Measurements from ENCODE around the gene SORBS2. TPM values are rescaled to one million over a fixed set of nuclear protein-coding genes. Genes with fewer than 3 reads are reported as not detected.

Gene SORBS2
- total RNA-seq, 4 donors from 2014 or later: 290 to 437 (median 377) TPM

- DNase-seq: no peak
- H3K27ac ChIP-seq: no peak overlapping the region
- no peaks in the 10 kb centered on the region for H3K27me3 ChIP-seq
- no peak overlapping the region for H3K4me3 ChIP-seq (replicated peaks in 1 of 3)
- peaks cover 0 to 13% of the 10 kb centered on the region in 2 donors for H3K4me1 ChIP-seq
- peaks cover 5 to 23% of the 10 kb centered on the region in 2 donors for H3K36me3 ChIP-seq
- TF ChIP-seq CTCF (IDR thresholded peaks at IDR 0.05) (no peak), POLR2A (IDR thresholded peaks at IDR 0.05) (no peak)
- intact Hi-C loops (cut with DNase I): no loop called here
- WGBS, 2 donors: 88 to 93% methylated on average over 13 of the region's 13 CpGs
- no peaks in the 10 kb centered on the region for H3K9me3 ChIP-seq
Observed at GRCh38 chr4:185589067-185589836, 222.7 kb downstream of the SORBS2 start.

DNA sequence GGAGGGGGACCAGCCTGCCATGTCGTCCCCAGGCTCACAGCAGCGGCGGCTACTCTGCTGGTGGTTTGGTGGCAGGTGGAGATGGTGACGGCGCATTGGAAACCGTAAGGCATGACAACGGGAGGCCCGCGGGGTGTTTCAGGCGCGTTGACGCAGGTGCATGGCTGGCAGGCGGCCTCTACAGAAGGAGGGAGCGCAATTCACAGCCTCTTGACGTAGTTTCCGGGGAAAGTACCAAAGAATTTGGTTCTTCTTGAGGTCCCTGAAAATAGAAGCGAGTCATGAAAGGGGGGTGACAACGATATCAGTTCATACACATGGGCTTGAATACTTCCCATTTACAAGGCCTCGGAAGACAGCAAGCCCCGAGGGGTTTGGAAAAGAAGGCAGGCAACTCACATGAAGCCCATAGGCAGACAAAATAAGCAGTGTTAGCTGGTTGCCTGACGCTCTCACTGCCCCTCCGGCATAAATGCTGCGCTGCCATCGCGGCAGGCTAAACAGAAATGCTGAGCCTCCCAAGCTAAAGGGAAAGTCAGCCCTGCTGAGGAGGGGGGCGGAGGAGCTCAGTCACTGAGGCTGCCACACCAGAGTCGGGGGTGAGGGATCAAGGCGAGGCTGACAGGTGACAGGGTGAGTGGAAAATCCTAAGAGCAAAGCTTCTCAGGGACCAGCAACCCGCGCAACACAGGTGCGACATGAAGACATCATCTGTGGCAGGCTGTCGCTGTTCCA lies 224.4 kb downstream of the SORBS2 start:
- TF ChIP-seq CTCF (IDR thresholded peaks at IDR 0.05): no peak
- intact Hi-C loops (cut with DNase I): no loop called here
- H3K4me3 ChIP-seq (replicated peaks in 1 of 3): no peak overlapping the region
- peaks cover 5 to 23% of the 10 kb centered on the region in 2 donors for H3K36me3 ChIP-seq
- 72 to 77% methylated on average over 32 of the region's 32 CpGs for WGBS, 2 donors
- H3K4me1 ChIP-seq: peaks cover 0 to 5% of the 10 kb centered on the region in 2 donors
- no peaks in the 10 kb centered on the region for H3K27me3 ChIP-seq
- no peak overlapping the region for H3K27ac ChIP-seq
- DNase-seq: no peak
- H3K9me3 ChIP-seq: no peaks in the 10 kb centered on the region

DNA sequence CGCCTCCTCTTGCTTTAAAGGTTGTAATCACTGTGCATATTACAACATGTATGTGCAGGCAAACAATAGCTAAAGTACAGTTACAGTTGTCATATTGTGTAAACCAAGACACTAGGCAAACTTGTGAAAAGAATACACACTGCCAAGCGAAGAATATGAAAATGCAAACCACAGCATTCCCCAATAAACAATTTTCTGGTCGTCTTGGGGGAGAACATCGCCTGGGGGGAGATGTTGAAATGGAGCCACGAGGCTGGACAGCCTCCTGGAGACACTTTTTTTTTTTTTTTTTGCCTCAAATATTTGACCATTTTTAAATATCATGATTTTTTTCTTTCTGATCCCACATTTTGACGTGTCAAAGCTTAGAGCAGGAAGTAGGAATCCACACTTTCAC lies 225.0 kb downstream of the SORBS2 start:
- no peaks in the 10 kb centered on the region for H3K27me3 ChIP-seq
- no peak overlapping the region for H3K4me3 ChIP-seq (replicated peaks in 1 of 3)
- DNase-seq: no peak
- peaks cover 5 to 23% of the 10 kb centered on the region in 2 donors for H3K36me3 ChIP-seq
- no peak overlapping the region for H3K27ac ChIP-seq
- WGBS, 2 donors: 79 to 80% methylated on average over 6 of the region's 6 CpGs
- H3K4me1 ChIP-seq: peaks cover 0 to 5% of the 10 kb centered on the region in 2 donors
- intact Hi-C loops (cut with DNase I): no loop called here
- no peak for TF ChIP-seq CTCF (IDR thresholded peaks at IDR 0.05)
- no peak for TF ChIP-seq POLR2A (IDR thresholded peaks at IDR 0.05)
- no peaks in the 10 kb centered on the region for H3K9me3 ChIP-seq

- 72 to 75% methylated on average over 1 of the region's 1 CpG for WGBS, 2 donors
- TF ChIP-seq CTCF (IDR thresholded peaks at IDR 0.05): no peak
- TF ChIP-seq POLR2A (IDR thresholded peaks at IDR 0.05): no peak
- Histone ChIP-seq H3K4me3 (replicated peaks in 1 of 3) (no peak overlapping the region), H3K27me3 (no peaks in the 10 kb centered on the region), H3K4me1 (no peaks in the 10 kb centered on the region), H3K27ac (no peak overlapping the region), H3K36me3 (peaks cover 0 to 18% of the 10 kb centered on the region in 2 donors), H3K9me3 (no peaks in the 10 kb centered on the region)
- no peak for DNase-seq
- intact Hi-C loops (cut with DNase I): no loop called here
Observed at GRCh38 chr4:185585211-185585610, 226.8 kb downstream of the SORBS2 start.

DNA sequence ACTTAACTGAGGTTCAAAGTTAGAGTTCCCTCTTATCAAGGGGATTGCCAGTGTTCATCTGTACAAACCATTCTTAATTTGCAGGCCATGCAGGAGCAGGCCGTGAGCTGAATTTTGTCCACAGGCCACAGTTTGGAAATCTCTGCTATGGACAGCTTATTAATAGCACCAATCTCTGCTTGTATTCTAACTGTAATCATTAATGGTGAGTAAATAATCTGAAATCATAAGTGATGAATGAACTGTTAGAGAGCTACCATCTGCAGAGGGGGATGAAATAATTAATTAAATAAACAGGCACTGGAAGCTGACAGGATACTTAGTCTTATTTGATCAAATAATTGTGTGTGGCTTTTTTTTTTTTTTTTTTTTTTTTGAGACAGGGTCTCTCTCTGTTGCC lies 228.2 kb downstream of the SORBS2 start:
- Histone ChIP-seq H3K4me3 (replicated peaks in 1 of 3) (no peak overlapping the region), H3K27me3 (no peaks in the 10 kb centered on the region), H3K36me3 (peaks cover 0 to 13% of the 10 kb centered on the region in 2 donors), H3K27ac (no peak overlapping the region), H3K9me3 (no peaks in the 10 kb centered on the region), H3K4me1 (no peaks in the 10 kb centered on the region)
- TF ChIP-seq CTCF (IDR thresholded peaks at IDR 0.05) (no peak), POLR2A (IDR thresholded peaks at IDR 0.05) (no peak)
- intact Hi-C loops (cut with DNase I): no loop called here
- WGBS, 2 donors: 95 to 100% methylated on average over 1 of the region's 1 CpG
- no peak for DNase-seq

Data from thyroid gland (tissue), 4 donors.